Measurements from ENCODE around the gene SLC22A4.

- TF ChIP-seq EZH2 (IDR thresholded peaks at IDR 0.05; ENCODE audit: insufficient read depth, poor library complexity, severe bottlenecking) (no peak), EZH2phosphoT487 (IDR thresholded peaks at IDR 0.05; ENCODE audit: insufficient read depth, low read depth) (no peak)
These were observed 18.6 kb upstream of the SLC22A4 start for GRCh38 chr5:132275367-132276220.

Measured in GM23248 (cell line).